ENCODE results near the gene NOS2.
A peak's percentile ranks its signal among the peaks of the same experiment; 100 is the strongest.

NOS2 gene

DNA sequence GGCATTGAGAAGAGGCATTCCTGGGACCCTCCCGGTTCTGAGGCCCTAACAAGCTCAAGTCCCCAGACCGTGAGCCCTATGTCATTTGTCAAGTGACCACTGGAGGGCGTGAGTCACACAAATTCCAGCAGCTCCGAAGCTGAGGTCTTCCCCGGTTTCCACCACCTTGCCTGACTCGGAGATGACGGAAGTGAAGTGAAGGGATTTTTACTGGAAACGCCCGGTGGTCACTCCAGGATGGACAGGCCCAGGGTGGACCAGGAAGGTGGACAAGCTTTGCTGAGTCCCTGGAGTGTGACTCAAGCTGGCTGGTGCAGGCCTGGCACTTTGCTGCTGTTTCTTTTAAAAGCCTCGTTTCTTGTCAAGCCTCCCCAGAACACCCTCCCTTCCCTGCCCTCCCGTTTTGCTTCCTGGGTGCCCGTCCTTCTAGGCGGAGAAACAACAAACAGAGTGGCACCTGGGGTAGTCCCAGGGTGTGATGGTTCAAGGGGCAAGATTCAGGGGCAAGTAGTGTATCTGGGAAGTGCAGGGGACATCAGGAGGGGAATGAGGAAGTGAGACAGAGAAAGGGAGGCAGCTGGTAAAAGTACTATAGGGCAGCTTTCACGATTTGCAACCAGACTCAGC, 5.3 kb upstream of the NOS2 start:
- H3K4me3 ChIP-seq (replicated peaks; ENCODE audit: low read depth, low read length), result peak overlapping the region; percentile 20
- TF ChIP-seq, protein P1, sequence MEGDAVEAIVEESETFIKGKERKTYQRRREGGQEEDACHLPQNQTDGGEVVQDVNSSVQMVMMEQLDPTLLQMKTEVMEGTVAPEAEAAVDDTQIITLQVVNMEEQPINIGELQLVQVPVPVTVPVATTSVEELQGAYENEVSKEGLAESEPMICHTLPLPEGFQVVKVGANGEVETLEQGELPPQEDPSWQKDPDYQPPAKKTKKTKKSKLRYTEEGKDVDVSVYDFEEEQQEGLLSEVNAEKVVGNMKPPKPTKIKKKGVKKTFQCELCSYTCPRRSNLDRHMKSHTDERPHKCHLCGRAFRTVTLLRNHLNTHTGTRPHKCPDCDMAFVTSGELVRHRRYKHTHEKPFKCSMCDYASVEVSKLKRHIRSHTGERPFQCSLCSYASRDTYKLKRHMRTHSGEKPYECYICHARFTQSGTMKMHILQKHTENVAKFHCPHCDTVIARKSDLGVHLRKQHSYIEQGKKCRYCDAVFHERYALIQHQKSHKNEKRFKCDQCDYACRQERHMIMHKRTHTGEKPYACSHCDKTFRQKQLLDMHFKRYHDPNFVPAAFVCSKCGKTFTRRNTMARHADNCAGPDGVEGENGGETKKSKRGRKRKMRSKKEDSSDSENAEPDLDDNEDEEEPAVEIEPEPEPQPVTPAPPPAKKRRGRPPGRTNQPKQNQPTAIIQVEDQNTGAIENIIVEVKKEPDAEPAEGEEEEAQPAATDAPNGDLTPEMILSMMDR (IDR thresholded peaks at IDR 0.05; ENCODE audit: low read length, missing control alignments), result peak; percentile 86
- DNase-seq (ENCODE audit: low read depth), result peak; percentile 93

DNA sequence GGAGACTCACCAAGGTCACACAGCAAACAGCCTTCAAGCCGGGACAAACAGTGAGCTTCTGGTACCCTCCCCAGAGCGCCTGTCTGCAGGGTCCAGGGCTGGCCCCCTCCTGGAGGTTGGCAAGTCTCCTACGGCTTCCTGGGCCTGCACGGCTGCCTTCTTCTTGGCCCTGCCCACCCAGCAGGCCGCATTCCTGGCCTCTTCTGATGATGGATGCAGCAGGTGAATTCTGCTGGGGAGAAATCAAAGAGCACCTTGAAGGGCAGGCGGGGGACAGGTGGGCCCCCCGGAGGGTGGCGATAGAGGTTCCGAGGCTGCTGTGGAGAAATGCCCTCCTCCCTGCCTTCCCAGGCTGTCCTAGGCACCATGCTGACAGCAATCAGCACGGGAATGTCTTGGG, 3.8 kb upstream of the NOS2 start:
- no peak for DNase-seq (ENCODE audit: low read depth)
- no peak overlapping the region for H3K4me3 ChIP-seq (replicated peaks; ENCODE audit: low read depth, low read length)
- TF ChIP-seq, protein P1 (IDR thresholded peaks at IDR 0.05; ENCODE audit: low read length, missing control alignments), result no peak

DNA sequence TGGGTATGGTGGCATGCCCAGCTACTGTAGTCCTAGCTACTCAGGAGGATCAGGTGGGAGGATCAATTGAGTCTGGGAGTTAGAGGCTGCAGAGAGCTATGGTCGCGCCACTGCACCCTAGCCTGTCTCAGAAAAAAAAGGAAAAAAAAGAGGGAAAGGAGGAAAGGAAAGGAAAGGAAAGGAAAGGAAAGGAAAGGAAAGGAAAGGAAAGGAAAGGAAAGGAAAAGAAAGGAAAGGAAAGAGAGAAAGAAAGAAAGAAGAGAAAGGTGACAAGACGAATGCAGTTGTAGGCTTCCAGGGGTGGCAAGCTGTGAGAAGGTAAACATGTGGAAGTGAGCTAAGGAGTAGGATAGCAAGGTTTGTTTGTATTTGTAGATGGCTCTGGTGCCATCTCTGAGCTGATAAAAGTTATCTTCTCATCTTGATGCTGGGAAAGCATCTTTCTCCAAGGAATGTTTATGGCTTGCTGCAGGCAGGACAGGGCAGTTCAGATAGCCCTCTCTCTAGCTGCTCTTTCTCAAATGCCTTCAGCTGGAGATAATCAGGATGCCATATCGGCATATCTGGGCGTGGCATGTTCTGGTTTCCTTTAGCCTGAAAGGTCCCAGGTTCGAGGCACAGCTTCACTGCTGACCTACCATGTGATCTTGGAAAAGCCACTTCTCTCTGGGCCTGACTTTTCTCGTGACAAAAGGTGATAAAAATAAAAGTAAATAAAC, 2.8 kb upstream of the NOS2 start:
- no peak overlapping the region for H3K4me3 ChIP-seq (replicated peaks; ENCODE audit: low read depth, low read length)
- TF ChIP-seq, protein P1 (IDR thresholded peaks at IDR 0.05; ENCODE audit: low read length, missing control alignments), result no peak
- no peak for DNase-seq (ENCODE audit: low read depth)

DNA sequence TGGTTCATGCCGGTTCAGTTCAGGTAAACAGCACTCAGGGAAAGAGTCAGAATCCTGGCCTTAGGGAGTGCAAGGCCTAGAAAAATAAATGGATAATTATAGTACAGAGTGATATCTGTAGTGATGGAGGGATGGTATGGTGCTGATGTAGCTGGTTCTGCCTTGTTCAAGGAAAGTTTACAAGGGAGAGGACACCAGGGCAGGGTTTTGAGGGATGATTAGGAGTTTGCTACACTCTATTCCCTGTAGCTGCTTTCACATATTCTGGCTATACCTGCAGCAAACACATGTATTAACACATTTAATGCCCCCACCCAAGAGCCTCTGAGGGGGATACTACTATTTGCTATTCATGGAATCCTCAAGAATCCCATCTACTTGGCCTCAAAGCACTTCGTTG, 1.7 kb upstream of the NOS2 start:
- no peak overlapping the region for H3K4me3 ChIP-seq (replicated peaks; ENCODE audit: low read depth, low read length)
- TF ChIP-seq, protein P1 (IDR thresholded peaks at IDR 0.05; ENCODE audit: low read length, missing control alignments), result no peak

DNA sequence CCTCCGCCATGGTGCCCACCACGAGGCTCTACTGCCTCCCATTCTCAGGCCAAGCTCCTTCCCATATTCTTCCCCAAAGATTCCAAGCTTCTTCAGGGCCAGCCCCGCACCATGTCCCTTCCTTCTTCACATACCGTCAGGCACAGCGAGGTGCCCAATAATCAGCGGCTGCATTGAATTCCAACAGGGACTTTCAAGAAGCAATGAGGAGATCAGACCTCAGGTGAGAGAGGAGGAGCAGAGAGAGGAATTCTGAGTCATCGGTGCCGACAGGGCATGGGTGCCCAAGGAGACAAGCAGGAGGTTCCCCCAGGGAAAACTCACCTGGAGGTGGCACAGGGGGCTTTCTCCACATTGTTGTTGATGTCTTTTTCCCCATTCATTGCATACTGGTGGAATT, 2.0 kb downstream of the NOS2 start:
- no peak for DNase-seq (ENCODE audit: low read depth)
- H3K4me3 ChIP-seq (replicated peaks; ENCODE audit: low read depth, low read length), result no peak overlapping the region
- TF ChIP-seq, protein P1 (IDR thresholded peaks at IDR 0.05; ENCODE audit: low read length, missing control alignments), result no peak

More for the DNA sequence above, 1.7 kb upstream of the NOS2 start:
- no peak for DNase-seq (ENCODE audit: low read depth)

DNA sequence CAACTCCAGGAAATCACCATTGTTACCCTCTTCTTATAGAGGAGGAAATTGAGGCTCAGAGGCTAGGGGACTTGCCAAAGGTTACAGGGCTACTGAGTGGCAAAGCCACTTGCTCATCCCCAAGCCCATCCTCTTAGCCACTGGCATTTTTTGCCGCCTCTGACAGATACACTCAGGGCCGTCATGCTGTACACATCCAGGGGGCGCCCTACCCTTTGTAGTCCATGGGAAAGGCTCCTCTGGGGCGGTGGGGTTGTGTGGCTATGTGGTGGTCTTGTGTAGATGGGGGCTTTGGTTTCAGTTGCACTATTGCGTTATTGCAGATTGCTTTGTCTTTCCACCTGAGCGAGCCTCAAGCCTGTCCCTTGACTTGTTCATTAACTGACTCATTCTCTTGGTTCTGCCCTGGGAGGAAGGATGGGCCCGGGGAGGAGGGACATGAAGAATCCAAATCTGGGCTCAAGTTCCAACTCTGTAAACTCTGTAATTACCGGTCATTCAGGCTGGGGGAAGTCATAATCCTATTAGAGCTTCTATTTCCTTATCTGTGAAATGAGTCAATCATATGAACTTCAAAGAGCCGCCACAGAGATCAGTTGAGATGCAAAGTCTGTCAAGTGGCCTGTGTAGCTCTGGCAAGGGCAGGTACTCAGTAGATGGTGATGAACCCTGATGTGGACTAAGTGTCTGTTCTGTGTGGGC, 2.8 kb downstream of the NOS2 start:
- DNase-seq (ENCODE audit: low read depth), result no peak
- TF ChIP-seq, protein P1 (IDR thresholded peaks at IDR 0.05; ENCODE audit: low read length, missing control alignments), result no peak
- no peak overlapping the region for H3K4me3 ChIP-seq (replicated peaks; ENCODE audit: low read depth, low read length)
